Measurements from ENCODE around the gene ATG9A. TPM values are rescaled to one million over a fixed set of nuclear protein-coding genes. Genes with fewer than 3 reads are reported as not detected.

ATG9A gene
- total RNA-seq, 4 donors from 2014 or later = 37.8 to 55.1 (median 45.2) TPM

DNA sequence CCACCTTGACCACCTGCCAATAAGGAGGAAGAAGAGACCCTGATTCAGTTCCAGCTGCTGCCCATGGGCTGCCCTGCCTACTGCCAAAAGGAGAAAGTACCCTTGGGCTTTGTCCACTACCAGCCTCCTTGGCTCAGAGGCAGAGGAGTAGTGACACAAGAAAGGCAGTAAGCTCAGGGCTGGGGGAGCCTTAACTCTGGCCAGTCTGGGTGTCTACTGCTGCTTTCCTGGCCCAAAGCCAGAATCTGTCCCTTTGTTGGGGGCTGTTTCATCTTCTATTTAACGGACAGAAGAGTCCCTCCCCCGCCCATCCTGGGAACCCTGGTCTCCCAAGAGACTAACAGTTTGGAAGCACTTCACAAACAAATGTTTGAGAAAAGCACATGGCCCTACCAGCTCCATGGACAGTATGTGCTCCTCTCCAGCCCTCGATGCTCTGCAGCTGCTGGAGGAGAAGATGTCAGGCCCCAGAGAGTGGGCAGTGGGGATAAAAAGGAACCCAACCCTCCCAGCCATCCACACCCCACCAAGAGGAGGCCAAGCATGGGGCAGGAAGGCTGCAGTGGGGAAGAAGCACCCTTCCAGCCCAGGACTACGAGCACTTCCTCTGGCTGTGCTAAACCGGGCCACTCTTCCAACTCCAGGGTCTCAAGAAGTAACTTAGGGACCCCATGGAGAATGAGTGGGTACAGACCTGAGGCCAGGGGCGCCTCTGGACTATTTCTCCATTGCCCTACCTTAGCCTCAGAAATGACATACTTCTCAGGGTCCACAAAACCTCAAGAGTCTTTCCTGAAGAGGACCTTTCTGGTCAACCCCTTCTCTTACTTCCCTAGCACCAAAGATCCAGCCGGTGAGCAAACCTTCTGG lies 1.2 kb downstream of the ATG9A start:
- Histone ChIP-seq H3K27me3 (no peaks in the 10 kb centered on the region), H3K4me3 (peak overlapping the region; percentile 84 to 90 (median 90)), H3K27ac (peak overlapping the region; percentile 95 to 99 (median 95)), H3K36me3 (peaks cover 25 to 64% (median 34%) of the 10 kb centered on the region in 3 donors), H3K4me1 (peaks cover 18 to 44% (median 23%) of the 10 kb centered on the region in 3 donors), H3K9me3 (no peaks in the 10 kb centered on the region)
- no peak for DNase-seq
- WGBS, 2 donors = 11 to 62% methylated on average over 1 to 5 of the region's 7 CpGs
- intact Hi-C loops (cut with DNase I) = no loop called here
- no peak for TF ChIP-seq POLR2A (IDR thresholded peaks at IDR 0.05)

DNA sequence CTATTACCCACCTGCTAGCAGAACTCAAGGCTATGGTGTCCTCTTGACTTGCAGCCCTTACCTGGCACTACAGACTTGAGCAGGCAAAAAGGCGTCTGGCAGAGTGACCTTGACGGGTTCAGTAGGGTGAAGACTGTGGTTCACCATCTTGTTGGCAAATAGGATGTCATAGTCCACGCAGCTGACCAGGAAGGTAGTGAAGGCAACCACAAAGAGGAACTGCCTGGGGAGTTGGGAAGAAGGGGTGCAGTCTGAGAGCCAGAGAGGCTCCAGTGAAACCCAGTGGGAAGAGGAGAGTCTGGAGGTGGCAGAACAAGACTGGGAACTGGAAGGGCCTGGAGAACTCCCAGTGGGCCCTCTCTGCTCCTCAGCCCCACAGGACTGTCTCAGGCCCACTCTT lies 4.1 kb downstream of the ATG9A start:
- Histone ChIP-seq H3K9me3 (no peaks in the 10 kb centered on the region), H3K36me3 (peaks cover 44 to 75% (median 49%) of the 10 kb centered on the region in 3 donors), H3K4me3 (no peak overlapping the region), H3K4me1 (peaks cover 12 to 28% (median 15%) of the 10 kb centered on the region in 3 donors), H3K27me3 (no peaks in the 10 kb centered on the region), H3K27ac (no peak overlapping the region)
- TF ChIP-seq POLR2A (IDR thresholded peaks at IDR 0.05) = no peak
- TF ChIP-seq, protein P1, sequence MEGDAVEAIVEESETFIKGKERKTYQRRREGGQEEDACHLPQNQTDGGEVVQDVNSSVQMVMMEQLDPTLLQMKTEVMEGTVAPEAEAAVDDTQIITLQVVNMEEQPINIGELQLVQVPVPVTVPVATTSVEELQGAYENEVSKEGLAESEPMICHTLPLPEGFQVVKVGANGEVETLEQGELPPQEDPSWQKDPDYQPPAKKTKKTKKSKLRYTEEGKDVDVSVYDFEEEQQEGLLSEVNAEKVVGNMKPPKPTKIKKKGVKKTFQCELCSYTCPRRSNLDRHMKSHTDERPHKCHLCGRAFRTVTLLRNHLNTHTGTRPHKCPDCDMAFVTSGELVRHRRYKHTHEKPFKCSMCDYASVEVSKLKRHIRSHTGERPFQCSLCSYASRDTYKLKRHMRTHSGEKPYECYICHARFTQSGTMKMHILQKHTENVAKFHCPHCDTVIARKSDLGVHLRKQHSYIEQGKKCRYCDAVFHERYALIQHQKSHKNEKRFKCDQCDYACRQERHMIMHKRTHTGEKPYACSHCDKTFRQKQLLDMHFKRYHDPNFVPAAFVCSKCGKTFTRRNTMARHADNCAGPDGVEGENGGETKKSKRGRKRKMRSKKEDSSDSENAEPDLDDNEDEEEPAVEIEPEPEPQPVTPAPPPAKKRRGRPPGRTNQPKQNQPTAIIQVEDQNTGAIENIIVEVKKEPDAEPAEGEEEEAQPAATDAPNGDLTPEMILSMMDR (IDR thresholded peaks at IDR 0.05) = no peak
- intact Hi-C loops (cut with DNase I) = no loop called here
- WGBS, 2 donors = 63 to 90% methylated on average over 2 of the region's 3 CpGs
- no peak for DNase-seq

DNA sequence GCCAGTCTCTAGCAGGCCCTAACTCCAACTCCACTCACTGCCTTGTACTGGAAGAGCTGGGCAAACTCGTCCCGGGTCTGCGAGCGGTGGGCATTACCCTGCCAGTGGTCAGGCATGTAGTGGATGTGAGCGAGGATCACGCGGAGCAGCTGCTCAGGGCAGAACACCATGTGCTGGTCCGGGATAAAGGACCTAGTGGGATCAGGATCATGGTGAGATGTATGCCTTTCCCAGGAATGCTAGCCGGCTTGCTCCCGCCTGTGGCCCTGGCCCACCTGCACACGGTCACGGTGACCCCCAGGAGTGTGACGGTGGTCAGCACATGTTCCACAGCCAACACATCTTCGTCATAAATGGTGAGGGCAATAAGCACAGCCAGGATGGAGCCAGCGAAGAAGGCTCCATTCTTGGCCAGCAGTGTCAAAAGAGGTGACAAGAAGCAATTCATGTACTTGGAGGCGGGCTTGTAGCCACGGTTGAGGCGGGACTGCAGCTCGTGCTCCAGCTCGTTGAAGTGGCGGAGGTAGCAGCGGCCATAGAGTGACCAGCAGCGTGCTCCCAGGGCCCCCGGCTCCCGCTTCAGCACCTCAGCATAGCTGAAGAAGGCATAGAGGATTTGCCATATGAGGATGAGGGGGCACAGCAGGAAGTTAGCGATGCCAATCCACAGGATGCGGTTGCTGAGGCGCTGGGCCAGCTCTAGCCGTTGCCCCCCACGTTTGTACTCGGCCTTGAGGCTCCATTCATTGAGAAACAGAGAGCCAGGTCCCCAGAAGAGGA lies 5.4 kb downstream of the ATG9A start:
- Histone ChIP-seq H3K27ac (no peak overlapping the region), H3K9me3 (no peaks in the 10 kb centered on the region), H3K4me3 (no peak overlapping the region), H3K36me3 (peaks cover 50 to 84% (median 50%) of the 10 kb centered on the region in 3 donors), H3K4me1 (peaks cover 17 to 37% (median 20%) of the 10 kb centered on the region in 3 donors), H3K27me3 (no peaks in the 10 kb centered on the region)
- intact Hi-C loops (cut with DNase I) = no loop called here
- WGBS, 2 donors = 90 to 92% methylated on average over 16 to 22 of the region's 31 CpGs
- TF ChIP-seq, protein P1 (IDR thresholded peaks at IDR 0.05) = no peak
- no peak for TF ChIP-seq POLR2A (IDR thresholded peaks at IDR 0.05)
- DNase-seq = no peak

DNA sequence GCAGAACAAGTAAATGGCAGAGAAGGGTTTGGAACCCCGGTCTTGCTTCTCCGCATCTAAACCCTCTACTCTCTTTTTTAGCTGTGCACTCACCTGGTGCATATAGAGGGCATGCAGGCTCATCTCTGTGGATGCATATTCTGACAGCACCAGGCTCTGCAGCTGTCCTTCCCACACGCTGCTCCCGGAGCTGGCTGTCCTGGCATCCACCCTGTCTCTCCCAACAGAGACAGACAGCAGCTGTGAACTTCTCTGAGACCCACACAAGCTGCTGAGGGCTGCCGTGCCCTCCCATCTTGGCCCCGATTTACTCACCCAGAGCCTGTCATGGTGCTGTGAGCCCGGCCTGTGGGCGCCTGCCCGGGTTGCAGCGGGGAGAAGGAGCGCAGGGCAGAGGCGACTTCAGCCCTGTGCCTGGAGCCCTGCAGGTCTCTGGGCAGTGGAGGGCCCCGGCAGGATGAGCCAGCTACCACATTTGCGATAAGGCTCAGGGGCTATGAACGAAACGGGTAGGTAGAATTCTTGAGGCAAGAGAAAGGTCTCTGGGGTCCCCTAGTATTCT lies 7.4 kb downstream of the ATG9A start:
- Histone ChIP-seq H3K4me1 (peaks cover 14 to 37% (median 23%) of the 10 kb centered on the region in 3 donors), H3K9me3 (no peaks in the 10 kb centered on the region), H3K4me3 (no peak overlapping the region), H3K27me3 (no peaks in the 10 kb centered on the region), H3K27ac (no peak overlapping the region), H3K36me3 (peaks cover 50 to 76% (median 50%) of the 10 kb centered on the region in 3 donors)
- TF ChIP-seq, protein P1 (IDR thresholded peaks at IDR 0.05) = no peak
- TF ChIP-seq POLR2A (IDR thresholded peaks at IDR 0.05) = no peak
- intact Hi-C loops (cut with DNase I) = no loop called here
- WGBS, 2 donors = 86 to 90% methylated on average over 7 to 12 of the region's 16 CpGs
- no peak for DNase-seq

DNA sequence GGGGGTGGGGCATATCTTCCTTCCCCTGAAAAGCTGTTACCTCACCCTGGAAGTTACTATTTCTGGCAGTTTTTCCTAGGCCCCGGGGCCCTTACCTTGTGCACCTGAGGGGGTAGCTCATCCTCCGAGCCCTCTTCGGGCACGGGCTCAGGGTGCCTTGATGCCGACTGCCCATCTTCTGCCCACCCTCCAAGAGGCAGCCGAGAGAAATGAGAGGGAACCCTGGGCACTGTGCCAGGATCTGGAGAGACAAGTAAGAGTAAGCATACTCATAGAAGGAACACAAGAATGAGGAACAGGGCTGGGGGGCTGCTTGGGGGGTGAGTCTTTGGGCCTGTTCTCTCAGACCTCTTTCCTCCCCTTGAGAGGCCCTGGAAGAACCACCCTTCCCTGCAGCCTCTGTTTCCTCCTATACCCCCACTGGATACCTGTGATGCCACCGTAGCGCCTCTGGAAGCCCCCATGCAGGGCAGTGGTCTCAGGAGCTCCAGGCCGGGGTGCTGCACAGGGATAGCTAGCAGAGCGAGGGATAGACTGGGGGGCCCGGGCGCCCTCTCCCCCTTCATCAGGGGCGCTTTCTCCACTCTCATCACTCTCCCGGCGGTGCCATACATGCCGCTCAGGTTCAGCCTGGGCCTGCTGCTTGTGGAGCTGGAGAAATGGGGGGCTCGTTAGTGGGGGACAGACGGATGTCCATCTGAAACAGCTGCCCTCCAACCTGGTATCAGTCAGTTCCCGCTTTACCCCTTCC lies 8.6 kb downstream of the ATG9A start:
- WGBS, 2 donors = 96 to 98% methylated on average over 5 to 10 of the region's 19 CpGs

More for the DNA sequence above, 8.6 kb downstream of the ATG9A start:
- TF ChIP-seq, protein P1 (IDR thresholded peaks at IDR 0.05) = no peak
- TF ChIP-seq POLR2A (IDR thresholded peaks at IDR 0.05) = no peak
- Histone ChIP-seq H3K27ac (no peak overlapping the region), H3K4me3 (no peak overlapping the region), H3K9me3 (no peaks in the 10 kb centered on the region), H3K36me3 (peaks cover 49 to 75% (median 52%) of the 10 kb centered on the region in 3 donors), H3K4me1 (peaks cover 21 to 45% (median 29%) of the 10 kb centered on the region in 3 donors), H3K27me3 (no peaks in the 10 kb centered on the region)
- no peak for DNase-seq
- intact Hi-C loops (cut with DNase I) = no loop called here
